HFF-Myc (cell line): Measurements from ENCODE around the gene OSBPL3.

Source experiments
- DNase-seq: peaks from one replicate; pipeline ENCODE4 v3.0.0-alpha.2; 2011; ENCODE audit warnings: low read depth; ENCODE audit errors: extremely low read depth
- H3K4me3 ChIP-seq: replicated peaks from 2 replicates; pipeline ENCODE4 v1.5.1; 2011; ENCODE audit warnings: low read depth, mild to moderate bottlenecking, control low read depth, low read length
- TF ChIP-seq, protein P1 (sequence below): IDR thresholded peaks from 2 replicates; pipeline ENCODE4 v1.5.1; 2012; ENCODE audit warnings: mild to moderate bottlenecking, low read depth, low read length, control low read depth; ENCODE audit errors: missing control alignments

OSBPL3 gene

DNA sequence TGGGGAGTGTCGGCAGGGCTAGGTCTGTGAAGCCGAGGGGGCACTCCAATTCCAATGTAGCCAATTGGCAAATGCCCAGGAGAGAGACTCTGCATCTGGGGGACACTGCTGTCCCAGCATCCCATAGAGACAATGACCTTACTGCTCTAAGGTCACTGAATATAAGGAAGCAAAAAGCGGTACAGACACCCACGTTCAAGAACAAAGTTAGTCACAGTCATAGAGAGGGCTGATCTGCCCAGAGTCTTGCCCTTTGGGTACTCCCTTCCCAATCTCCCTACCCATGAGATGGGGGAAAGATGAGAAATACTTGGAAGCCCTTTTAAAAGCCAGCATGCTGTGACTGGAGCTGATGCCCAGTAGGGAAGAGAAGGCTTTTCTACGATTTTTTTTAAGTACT lies 146.4 kb downstream of the OSBPL3 start:
- TF ChIP-seq, protein P1, sequence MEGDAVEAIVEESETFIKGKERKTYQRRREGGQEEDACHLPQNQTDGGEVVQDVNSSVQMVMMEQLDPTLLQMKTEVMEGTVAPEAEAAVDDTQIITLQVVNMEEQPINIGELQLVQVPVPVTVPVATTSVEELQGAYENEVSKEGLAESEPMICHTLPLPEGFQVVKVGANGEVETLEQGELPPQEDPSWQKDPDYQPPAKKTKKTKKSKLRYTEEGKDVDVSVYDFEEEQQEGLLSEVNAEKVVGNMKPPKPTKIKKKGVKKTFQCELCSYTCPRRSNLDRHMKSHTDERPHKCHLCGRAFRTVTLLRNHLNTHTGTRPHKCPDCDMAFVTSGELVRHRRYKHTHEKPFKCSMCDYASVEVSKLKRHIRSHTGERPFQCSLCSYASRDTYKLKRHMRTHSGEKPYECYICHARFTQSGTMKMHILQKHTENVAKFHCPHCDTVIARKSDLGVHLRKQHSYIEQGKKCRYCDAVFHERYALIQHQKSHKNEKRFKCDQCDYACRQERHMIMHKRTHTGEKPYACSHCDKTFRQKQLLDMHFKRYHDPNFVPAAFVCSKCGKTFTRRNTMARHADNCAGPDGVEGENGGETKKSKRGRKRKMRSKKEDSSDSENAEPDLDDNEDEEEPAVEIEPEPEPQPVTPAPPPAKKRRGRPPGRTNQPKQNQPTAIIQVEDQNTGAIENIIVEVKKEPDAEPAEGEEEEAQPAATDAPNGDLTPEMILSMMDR = no peak
- no peak overlapping the region for H3K4me3 ChIP-seq

DNA sequence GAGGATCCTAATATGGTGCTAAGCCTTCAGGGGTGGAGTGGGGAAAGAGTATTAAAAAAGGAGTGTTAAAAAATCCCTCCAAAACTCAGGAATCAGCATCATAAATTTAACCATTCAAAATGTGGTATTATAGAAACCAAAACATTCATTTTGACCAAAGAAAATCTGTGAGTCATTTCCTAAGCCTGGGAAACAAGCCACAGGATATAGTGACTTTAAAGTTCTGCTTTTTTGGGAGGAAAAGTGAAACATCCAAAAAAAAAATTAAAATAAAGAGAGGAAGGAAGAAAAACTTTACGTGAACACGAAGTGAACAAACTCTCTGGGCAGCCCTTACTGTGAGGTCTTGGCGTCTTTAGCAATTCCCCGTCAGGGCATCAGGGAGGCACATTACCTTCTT lies 148.7 kb downstream of the OSBPL3 start:
- TF ChIP-seq, protein P1 = no peak
- H3K4me3 ChIP-seq = no peak overlapping the region
- DNase-seq = no peak

More for the DNA sequence above, 146.4 kb downstream of the OSBPL3 start:
- DNase-seq = no peak

DNA sequence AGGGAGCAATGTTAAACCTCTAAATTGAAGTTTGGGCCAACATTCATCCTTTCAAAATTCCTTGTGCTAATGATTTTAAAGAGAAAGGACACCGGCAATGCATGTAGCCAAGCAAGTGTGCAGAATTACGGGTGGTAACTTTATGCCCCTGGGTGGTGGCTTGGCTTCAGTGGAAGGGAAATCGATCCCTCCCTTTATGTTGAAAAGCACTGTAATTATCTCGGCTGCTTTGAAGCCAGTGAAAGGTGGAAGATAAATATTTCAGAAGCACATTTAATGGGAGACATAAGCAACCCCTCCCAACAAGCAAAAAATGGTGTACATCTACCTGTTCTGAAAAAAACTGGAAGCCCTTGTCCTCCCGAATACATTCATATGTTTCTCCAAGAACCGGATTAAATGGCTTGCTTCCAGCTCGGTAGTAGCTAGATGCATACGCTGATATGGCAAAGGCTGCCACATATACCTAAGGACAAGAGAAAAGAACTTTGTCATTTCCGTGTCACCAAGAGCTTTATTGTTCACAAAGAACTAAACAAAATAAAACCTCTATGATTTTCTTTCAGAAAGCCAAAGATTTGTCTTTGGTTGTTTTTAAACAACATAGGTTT lies 149.4 kb downstream of the OSBPL3 start:
- TF ChIP-seq, protein P1 = no peak
- H3K4me3 ChIP-seq = no peak overlapping the region
- no peak for DNase-seq

DNA sequence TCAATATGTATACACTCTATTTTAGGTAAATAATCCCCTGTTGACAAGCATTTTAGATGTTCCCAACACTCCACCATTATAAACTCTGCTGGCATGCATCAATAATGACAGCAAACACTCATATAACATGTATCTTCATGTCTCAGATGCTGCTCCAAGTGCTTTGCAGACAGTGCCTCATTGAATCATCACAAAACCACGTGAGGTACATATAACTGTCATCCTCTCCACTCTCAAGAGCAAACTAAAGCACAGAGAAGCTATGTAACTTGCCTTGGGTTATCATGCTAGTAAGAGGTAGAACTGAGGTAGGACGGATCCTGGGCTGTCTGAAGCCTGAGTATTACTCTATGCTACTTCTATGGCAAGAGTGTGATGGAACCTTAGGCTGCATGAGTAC lies 150.2 kb downstream of the OSBPL3 start:
- H3K4me3 ChIP-seq = no peak overlapping the region
- TF ChIP-seq, protein P1 = no peak
- no peak for DNase-seq

DNA sequence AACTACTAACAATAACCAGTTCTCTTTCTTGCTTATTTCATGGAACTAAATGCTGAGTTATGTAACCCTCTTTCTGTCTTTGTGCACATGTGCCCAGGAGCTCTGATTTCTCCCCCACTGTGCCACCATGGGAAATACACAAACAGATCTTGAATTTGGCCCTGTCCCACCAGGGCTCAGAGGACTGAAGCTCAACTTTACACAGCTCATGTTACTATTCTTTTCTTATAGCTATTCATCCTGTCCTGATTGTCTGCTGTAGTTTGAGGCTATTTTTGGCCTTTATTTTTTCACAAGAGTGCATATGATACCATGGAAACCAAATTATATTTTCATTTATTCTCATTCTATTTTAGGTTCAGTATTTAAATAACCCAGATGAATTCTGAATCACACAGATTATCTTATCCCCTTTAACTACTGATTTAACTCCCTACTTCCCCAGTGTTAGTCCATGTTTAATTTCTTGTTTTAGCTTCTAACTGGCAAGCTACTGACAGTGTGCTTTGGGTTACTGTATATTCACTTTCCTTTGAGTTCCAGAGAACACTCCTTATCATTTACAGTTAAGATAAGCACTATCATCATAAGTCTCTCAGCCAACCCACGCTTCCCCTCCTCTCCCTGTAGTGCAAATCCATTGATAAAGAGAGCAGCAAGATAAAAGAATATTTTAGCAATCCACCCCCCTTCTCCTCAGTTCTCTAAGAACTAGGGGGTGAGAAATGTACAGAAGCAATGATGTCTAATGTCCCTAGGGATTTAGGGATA lies 150.9 kb downstream of the OSBPL3 start:
- H3K4me3 ChIP-seq = no peak overlapping the region
- DNase-seq = no peak

DNA sequence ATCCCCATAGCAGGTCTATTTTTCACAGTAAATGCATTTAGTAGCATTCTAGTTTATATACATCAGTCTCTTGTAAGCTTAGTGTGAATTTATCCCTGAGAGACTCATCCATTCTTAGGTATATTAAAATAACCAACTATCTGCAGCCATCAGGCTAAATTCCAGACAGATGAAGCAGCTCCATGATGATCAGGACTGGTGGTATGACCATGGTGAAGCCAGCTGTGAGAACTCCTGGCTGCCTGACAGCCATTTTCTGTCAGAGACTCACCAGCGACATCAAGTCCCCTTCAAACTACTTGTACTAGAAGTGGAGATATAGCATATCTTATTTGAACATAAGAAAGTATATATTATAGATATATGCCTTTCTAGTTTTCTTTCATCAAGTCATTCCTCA lies 152.4 kb downstream of the OSBPL3 start:
- TF ChIP-seq, protein P1 = no peak
- H3K4me3 ChIP-seq = no peak overlapping the region
- no peak for DNase-seq

More for the DNA sequence above, 150.9 kb downstream of the OSBPL3 start:
- TF ChIP-seq, protein P1 = no peak
